Endodermal cell (in vitro differentiated cells): ENCODE results near the gene TM9SF2. TPM values are rescaled to one million over a fixed set of nuclear protein-coding genes. Genes with fewer than 3 reads are reported as not detected.

ENCODE experiments used
- DNase-seq: peaks from one replicate; pipeline ENCODE4 v3.0.0-alpha.2; 2017
- H3K27ac ChIP-seq: 2 replicates; pipeline ENCODE4 v1.5.1; 2013; ENCODE audit warnings: mild to moderate bottlenecking, low read depth, low read length, moderate library complexity
- H3K27me3 ChIP-seq: 2 replicates; pipeline ENCODE4 v1.6.1; 2013; ENCODE audit warnings: mild to moderate bottlenecking, low read length, moderate library complexity; ENCODE audit not compliant: insufficient read depth, control insufficient read depth, poor library complexity, severe bottlenecking
- H3K36me3 ChIP-seq: 2 replicates; pipeline ENCODE4 v1.7.0; 2013; ENCODE audit warnings: mild to moderate bottlenecking, low read length, moderate library complexity; ENCODE audit not compliant: control insufficient read depth, insufficient read depth
- H3K4me1 ChIP-seq: one replicate; pipeline ENCODE4 v1.7.0; 2013; ENCODE audit warnings: low read length; ENCODE audit not compliant: control insufficient read depth, insufficient read depth
- H3K4me3 ChIP-seq: 2 replicates; pipeline ENCODE4 v1.5.1; 2013; ENCODE audit warnings: mild to moderate bottlenecking, low read length, moderate library complexity
- H3K9ac ChIP-seq: 2 replicates; pipeline ENCODE4 v1.6.1; 2013; ENCODE audit warnings: mild to moderate bottlenecking, low read length, moderate library complexity; ENCODE audit not compliant: poor library complexity, severe bottlenecking; ENCODE audit errors: extremely low read depth
- H3K9me3 ChIP-seq: 2 replicates; pipeline ENCODE4 v1.6.1; 2013; ENCODE audit warnings: mild to moderate bottlenecking, low read length, moderate library complexity; ENCODE audit not compliant: control insufficient read depth
- H3K27ac Mint-ChIP-seq: 2 replicates; pipeline ENCODE4 v1.8.0; 2020; ENCODE audit warnings: mixed read lengths
- H3K27me3 Mint-ChIP-seq: 2 replicates; pipeline ENCODE4 v1.8.0; 2021; ENCODE audit warnings: mild to moderate bottlenecking, mixed read lengths; ENCODE audit not compliant: insufficient read depth
- H3K36me3 Mint-ChIP-seq: 2 replicates; pipeline ENCODE4 v1.8.0; 2020; ENCODE audit warnings: low read depth, mixed read lengths
- H3K4me1 Mint-ChIP-seq: 2 replicates; pipeline ENCODE4 v1.8.0; 2020; ENCODE audit warnings: mixed read lengths
- H3K4me3 Mint-ChIP-seq: 2 replicates; pipeline ENCODE4 v1.8.0; 2020; ENCODE audit warnings: mild to moderate bottlenecking, moderate library complexity, mixed read lengths
- H3K9me3 Mint-ChIP-seq: 2 replicates; pipeline ENCODE4 v1.8.0; 2020; ENCODE audit warnings: mild to moderate bottlenecking, mixed read lengths
- WGBS, 2 experiments: methylation state at CpG; one replicate each; pipeline versions ENCODE4 v1.1.5 to v1.1.7; 2013; ENCODE audit warnings: missing lambda C conversion rate in 2 of 2, mixed read lengths in 1 of 2; ENCODE audit not compliant: insufficient coverage in 1 of 2, insufficient read length in 1 of 2; 5-methylcytosine and 5-hydroxymethylcytosine counted together
- total RNA-seq, 2 donors: library from RNA; stranded (reverse); fragmentation: NEBNext Ultra II Directional in 1 of 2; extraction: Animal tissue kit (Norgen Biotek cat#: 25700) in 1 of 2; gene quantifications; 2 replicates in 1 of 2; 3 replicates in 1 of 2; pipeline ENCODE4 v1.2.1, GENCODE V29; 2021
- TF ChIP-seq, protein P1 (sequence below): fragments of 200-600 bp; sonication (generic); conservative IDR thresholded peaks from 2 replicates; pipeline ENCODE4 v1.5.0; 2021; ENCODE audit warnings: antibody characterized with exemption, mild to moderate bottlenecking

TM9SF2 gene
- total RNA-seq, 2 donors from 2014 or later: 88.4 to 99.3 TPM

- no peaks in the 10 kb centered on the region for H3K36me3 Mint-ChIP-seq
- DNase-seq: no peak
- no peak overlapping the region for H3K4me3 Mint-ChIP-seq
- H3K27ac Mint-ChIP-seq: no peak overlapping the region
- H3K27ac ChIP-seq: no peak overlapping the region
- no peak overlapping the region for H3K4me3 ChIP-seq
- H3K27me3 ChIP-seq: no peaks in the 10 kb centered on the region
- 80 to 87% methylated on average over 9 of the region's 9 CpGs for WGBS, 2 experiments
- H3K4me1 Mint-ChIP-seq: no peaks in the 10 kb centered on the region
- H3K9me3 Mint-ChIP-seq: no peaks in the 10 kb centered on the region
- no peaks in the 10 kb centered on the region for H3K4me1 ChIP-seq
- H3K36me3 ChIP-seq: no peaks in the 10 kb centered on the region
- H3K9me3 ChIP-seq: no peaks in the 10 kb centered on the region
- H3K9ac ChIP-seq: no peak overlapping the region
- H3K27me3 Mint-ChIP-seq: no peaks in the 10 kb centered on the region
- TF ChIP-seq, protein P1, sequence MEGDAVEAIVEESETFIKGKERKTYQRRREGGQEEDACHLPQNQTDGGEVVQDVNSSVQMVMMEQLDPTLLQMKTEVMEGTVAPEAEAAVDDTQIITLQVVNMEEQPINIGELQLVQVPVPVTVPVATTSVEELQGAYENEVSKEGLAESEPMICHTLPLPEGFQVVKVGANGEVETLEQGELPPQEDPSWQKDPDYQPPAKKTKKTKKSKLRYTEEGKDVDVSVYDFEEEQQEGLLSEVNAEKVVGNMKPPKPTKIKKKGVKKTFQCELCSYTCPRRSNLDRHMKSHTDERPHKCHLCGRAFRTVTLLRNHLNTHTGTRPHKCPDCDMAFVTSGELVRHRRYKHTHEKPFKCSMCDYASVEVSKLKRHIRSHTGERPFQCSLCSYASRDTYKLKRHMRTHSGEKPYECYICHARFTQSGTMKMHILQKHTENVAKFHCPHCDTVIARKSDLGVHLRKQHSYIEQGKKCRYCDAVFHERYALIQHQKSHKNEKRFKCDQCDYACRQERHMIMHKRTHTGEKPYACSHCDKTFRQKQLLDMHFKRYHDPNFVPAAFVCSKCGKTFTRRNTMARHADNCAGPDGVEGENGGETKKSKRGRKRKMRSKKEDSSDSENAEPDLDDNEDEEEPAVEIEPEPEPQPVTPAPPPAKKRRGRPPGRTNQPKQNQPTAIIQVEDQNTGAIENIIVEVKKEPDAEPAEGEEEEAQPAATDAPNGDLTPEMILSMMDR: no peak
Observed at GRCh38 chr13:99464441-99464949, 36.8 kb upstream of the TM9SF2 start.

GRCh38 chr13:99465454-99465853 lies 35.8 kb upstream of the TM9SF2 start:
- Histone ChIP-seq H3K27ac (no peak overlapping the region), H3K36me3 (no peaks in the 10 kb centered on the region), H3K9ac (no peak overlapping the region), H3K9me3 (no peaks in the 10 kb centered on the region), H3K27me3 (no peaks in the 10 kb centered on the region), H3K4me3 (no peak overlapping the region), H3K4me1 (no peaks in the 10 kb centered on the region)
- no peak for DNase-seq
- 87% methylated on average over 2 of the region's 2 CpGs; no CpG with 5 or more reads in 1 of the 2 experiments for WGBS, 2 experiments
- Mint-ChIP-seq H3K27ac (no peak overlapping the region), H3K27me3 (peaks cover 2% of the 10 kb centered on the region), H3K36me3 (no peaks in the 10 kb centered on the region), H3K4me3 (no peak overlapping the region), H3K4me1 (no peaks in the 10 kb centered on the region), H3K9me3 (no peaks in the 10 kb centered on the region)
- TF ChIP-seq, protein P1: no peak

DNA sequence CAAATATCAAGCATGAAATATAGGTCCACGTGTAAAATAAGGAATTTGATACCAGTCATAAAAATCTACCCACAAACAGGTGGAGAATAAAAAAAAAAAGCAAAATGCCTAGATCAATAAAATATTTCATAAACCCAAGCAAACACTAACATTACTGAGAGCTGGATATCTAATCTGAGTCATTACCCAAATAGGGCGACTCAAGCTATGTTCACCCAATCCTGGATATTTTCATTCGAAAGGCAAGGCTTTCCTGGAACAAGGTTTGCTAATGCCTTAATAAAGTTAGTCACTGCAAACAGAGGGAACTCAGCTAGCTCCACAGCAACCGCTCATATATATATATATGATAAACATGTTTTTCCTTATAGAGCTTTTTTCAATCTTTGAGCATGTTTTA lies 33.5 kb upstream of the TM9SF2 start:
- Mint-ChIP-seq H3K36me3 (no peaks in the 10 kb centered on the region), H3K9me3 (no peaks in the 10 kb centered on the region), H3K4me3 (no peak overlapping the region), H3K4me1 (no peaks in the 10 kb centered on the region), H3K27me3 (peaks cover 8% of the 10 kb centered on the region), H3K27ac (no peak overlapping the region)
- no peak for DNase-seq
- H3K36me3 ChIP-seq: no peaks in the 10 kb centered on the region
- no peak overlapping the region for H3K27ac ChIP-seq
- no peaks in the 10 kb centered on the region for H3K4me1 ChIP-seq
- H3K9me3 ChIP-seq: no peaks in the 10 kb centered on the region
- TF ChIP-seq, protein P1: no peak
- no peak overlapping the region for H3K4me3 ChIP-seq
- H3K9ac ChIP-seq: no peak overlapping the region
- no peaks in the 10 kb centered on the region for H3K27me3 ChIP-seq
- WGBS, 2 experiments: 97 to 100% methylated on average over 1 to 3 of the region's 4 CpGs
